SKM-1 (cell line): ENCODE data around the gene DPP7.

ENCODE experiments used
- DNase-seq: peaks from one replicate; lab custom pipeline; 2025; ENCODE audit not compliant: unreplicated experiment; lab: John Stamatoyannopoulos, UW

The DPP7 gene

DNA sequence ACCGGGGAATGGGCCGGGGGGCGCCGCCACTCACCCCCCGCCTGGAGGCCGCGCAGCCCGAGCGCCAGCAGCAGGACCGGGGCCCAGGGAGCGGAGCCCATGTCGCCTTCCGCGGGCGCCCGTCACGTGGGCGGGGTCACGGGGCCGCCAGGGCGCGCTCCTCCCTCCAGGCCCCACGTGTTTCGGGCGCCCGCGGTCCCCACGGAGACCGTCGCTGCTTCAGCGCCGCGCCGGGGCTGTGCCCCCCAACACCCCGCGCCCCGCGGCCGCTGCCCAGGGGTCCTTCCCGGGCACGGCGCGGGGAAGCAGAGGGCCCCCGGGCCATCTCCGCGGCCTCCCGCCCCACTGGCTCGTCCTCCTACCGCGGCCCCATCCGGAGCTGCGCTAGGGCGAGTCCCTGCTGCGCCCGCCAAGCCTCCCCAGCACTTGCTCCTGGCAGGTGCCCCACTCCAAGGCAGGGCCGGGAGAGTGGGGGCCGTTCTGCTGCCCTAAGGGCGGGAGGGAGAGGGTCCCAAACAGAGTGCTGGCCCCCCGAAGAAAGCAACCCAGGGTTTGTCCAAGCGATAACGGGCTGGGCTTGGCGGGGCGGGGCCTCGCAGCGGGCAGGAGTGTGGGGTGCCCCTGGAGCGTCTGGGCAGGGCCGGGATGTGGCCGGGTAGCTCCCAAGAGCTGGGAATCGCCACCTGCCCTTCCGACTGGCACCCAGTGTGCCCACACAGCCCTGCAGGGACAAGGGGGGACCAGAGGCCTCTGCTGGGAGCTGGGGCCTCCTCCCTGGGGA lies at the start of gene DPP7:
Gene DPP7, minus strand, starts transcription at position 121 of the 781 bp plus-strand sequence. Its CDS starts 20 bp downstream, at position 101.
- DNase-seq: peak; percentile 25

DNA sequence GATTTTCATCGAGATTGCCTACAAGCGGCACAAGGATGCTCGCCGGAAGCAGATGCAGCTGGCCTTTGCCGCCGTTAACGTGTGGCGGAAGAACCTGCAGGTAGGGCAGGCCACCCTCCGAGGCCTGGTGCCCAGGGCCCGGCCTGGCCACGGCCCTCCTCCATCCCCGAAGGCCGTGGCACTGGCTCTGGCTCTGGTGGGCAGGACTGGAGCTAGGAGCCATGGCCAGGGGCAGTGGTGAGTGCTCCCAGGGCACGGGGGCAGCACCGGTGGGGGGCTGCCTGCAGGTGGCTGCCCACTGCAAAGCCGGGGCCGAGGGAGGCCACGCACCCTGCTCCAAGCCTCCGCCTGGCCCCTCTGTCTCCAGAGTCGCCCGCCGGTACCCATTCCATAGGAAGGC lies 49.3 kb upstream of the DPP7 start:
- no peak for DNase-seq

DNA sequence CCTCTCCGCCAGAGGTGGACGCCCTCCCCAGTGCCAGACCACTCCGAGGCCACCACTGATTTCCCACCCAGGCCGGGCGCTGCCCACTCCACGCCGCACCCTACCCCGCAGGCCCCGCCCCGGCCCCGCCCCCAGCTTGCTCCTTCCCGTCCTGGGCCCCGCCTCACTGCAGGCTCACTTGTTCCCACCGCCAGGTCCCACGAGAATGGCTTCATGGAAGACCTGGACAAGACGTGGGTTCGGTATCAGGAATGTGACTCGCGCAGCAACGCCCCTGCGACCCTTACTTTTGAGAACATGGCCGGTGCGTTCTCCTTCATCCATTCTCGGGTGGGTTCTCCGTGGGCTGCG lies 48.8 kb upstream of the DPP7 start:
- DNase-seq: no peak

DNA sequence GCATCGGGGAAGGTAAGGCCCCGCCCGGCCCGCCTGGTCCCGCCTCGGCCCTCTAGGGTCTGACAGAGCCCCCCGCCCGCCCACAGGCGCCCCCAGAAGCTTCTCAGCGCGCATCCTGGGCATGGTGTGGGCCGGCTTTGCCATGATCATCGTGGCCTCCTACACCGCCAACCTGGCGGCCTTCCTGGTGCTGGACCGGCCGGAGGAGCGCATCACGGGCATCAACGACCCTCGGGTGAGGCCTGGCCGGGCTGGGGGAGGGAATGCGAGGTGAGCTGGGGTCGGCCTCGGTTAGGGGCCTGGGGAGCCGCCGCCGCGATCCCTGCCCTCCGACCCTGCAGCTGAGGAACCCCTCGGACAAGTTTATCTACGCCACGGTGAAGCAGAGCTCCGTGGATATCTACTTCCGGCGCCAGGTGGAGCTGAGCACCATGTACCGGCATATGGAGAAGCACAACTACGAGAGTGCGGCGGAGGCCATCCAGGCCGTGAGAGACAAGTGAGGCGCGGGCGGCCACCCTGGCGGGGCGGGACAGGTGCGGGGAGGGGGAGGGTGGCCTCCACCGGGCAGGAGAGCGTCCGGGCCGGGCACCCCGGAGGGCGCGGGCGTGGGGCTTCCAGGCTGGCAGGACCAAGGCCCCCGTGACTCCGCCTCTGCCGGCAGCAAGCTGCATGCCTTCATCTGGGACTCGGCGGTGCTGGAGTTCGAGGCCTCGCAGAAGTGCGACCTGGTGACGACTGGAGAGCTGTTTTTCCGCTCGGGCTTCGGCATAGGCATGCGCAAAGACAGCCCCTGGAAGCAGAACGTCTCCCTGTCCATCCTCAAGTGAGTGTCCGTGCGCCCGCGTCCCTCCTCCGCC lies 48.2 kb upstream of the DPP7 start:
- DNase-seq: no peak

DNA sequence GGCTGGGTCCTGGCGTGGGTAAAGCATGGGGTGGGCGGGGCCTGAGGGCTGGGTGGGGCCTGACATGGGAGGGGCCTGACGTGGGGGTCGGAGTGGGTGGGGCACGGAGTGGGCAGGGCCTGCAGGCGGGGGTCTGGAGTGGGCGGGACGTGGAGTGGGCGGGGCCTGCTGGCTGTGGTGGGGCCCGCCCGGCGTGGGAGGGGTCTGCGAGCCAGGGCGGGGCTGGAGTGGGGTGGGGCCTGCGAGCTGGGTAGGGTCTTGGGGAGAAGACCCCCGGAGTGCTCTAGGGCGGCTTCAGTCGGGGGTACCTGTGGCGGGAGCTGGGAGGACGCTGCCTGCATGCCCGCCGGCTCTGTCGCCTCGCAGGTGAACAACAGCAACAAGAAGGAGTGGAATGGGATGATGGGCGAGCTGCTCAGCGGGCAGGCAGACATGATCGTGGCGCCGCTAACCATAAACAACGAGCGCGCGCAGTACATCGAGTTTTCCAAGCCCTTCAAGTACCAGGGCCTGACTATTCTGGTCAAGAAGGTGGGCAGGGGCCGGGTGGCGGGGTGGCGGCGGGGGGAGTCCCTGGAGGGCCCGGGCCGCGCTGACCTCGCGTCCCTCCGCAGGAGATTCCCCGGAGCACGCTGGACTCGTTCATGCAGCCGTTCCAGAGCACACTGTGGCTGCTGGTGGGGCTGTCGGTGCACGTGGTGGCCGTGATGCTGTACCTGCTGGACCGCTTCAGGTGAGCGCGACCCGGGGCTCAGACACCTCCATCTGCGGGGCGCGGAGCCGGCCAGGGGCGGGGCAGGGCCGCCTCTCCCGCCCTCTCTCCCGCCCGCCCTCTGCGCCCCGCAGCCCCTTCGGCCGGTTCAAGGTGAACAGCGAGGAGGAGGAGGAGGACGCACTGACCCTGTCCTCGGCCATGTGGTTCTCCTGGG lies 47.3 kb upstream of the DPP7 start:
- DNase-seq: no peak

DNA sequence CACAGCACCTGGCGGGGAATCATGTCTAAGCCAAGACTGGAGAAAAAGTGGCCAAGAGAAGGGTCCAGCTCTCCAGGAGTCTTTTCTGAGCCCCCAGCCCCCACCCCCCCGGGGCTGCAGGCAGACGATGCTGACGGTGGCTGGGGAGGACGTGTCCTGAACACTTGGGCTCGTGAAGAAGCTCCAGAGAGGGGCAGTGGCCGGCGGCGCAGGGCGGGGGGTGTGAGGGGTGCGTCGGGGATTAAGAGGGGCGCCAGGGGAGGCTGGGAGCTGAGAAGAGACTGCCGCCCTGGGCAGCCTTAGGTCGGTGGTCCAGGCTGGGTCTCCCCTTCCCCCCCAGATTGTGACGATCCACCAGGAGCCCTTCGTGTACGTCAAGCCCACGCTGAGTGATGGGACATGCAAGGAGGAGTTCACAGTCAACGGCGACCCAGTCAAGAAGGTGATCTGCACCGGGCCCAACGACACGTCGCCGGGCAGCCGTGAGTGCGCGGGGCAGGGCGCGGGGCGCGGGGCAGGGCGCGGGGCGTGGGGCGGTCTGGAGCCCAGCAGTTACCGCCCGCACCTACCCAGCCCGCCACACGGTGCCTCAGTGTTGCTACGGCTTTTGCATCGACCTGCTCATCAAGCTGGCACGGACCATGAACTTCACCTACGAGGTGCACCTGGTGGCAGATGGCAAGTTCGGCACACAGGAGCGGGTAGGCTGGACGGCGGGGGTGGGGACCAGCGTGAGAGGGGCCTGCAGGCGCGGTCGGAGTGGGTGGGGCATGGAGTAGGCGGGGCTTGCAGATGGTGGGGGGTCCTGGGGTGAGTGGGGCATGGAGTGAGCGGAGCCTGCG lies 46.4 kb upstream of the DPP7 start:
- DNase-seq: no peak

DNA sequence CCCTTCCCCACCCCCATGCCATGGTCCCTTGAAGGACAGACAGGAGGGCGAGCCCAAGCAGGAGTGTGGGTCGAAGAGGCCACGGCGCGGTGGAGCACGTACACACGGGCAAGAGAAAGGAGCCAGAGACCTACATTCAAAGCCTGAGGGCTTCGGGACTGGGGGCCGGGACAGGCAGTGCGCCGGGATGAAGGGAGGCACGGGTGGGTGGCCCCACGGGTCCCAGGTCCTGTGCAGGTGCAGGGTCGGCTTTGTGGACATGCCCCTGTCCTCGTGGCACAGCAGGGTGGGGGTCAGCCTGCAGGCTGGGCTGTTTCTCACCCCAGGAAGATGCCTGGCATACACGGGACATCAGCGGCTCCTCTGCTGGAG lies 45.5 kb upstream of the DPP7 start:
- no peak for DNase-seq

DNA sequence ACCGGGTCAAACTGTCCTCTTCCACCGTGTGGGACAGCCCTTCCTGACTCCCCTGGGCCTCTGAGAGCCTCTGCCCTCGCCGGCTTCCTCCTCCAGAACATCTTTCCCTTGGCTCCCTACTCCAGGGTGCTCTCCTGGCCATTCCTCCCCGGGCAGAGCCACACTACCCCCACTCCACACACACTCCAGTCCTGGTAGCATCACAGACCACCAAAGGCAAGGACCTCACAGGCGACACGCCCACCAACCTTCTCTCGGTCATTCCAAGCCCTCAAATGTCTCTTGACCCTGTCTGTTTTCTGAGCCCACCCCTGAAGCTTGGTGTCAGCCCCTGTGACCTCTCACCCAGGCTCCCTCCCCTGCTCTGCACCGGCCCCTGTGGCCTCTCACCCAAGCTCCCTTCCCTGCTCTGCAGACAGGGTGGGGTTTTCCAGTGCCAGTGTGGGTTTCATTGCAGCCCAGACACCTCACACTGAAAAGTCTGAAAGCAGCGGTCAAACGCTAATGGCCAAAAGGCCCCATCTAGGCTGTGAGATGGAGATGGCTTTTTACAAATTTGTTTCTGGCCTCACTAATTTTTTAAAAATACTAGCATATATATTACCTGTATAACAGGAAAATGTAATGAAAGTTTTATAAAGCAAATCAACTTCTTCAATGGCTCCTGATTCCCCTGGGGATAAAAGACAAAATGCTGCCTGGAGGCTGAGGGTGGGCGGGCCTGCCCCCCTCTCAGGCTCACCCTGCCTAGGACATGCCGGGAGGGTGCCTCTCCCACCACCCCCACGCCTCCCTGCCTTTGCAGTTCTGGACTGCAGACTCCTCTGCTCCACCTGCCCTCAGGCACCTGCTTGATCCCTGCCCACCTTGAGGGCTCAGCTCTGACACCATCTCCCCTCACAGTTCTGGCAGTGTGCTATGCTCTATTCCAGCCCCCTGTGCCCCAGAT lies 44.8 kb upstream of the DPP7 start:
- no peak for DNase-seq

DNA sequence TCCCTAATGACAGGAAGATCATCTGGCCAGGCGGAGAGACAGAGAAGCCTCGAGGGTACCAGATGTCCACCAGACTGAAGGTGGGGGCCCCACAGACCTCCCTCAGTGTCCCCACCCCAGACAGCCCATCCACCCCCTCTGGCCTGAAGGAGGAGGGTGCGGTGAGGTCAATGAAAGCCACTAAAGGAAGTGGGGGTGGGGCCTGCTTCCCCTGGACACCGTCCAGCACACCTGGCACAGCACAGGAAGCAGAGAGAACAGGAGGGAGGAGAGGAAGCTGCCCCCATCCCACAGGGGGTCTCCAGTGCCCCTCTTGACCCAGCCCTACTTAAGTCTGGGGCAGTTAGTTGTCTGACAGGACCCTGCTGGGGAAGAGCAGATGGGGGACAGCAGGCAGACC lies 44.1 kb upstream of the DPP7 start:
- DNase-seq: no peak

DNA sequence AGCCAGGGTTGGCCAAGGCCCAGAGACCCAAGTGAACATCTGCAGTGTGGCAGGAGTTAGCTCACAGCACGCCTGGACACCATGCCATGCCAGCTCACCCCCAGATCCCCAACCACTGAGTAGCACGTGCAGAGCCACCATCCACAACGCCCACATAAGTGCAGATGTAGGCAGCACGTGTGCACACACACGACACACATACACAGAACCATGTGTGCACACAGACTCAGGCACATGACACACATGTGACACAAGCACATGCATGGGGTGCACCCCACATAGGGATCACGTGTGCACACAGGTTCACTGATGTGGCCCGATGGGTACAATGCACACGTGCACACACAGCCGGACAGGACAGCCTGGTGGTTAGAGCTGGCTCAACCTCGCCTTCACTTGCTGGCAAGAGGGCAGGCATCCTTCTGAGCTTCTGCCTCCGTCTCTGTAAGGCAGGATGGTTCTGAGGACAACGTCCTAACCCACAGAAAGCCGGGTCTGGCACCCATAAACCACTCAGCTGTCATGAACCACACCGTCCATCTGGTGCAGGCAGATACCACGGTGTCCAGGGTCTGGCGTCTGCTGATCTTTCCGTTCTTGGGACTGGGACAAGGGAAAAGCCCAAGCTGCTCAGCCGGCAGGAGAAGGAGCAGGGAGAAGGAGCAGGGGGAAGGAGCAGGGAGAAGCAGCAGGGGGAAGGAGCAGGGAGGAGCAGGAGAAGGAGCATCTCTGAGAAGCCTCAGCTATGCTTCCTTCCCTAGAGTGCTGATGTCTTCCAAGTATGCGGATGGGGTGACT lies 43.3 kb upstream of the DPP7 start:
- DNase-seq: no peak

DNA sequence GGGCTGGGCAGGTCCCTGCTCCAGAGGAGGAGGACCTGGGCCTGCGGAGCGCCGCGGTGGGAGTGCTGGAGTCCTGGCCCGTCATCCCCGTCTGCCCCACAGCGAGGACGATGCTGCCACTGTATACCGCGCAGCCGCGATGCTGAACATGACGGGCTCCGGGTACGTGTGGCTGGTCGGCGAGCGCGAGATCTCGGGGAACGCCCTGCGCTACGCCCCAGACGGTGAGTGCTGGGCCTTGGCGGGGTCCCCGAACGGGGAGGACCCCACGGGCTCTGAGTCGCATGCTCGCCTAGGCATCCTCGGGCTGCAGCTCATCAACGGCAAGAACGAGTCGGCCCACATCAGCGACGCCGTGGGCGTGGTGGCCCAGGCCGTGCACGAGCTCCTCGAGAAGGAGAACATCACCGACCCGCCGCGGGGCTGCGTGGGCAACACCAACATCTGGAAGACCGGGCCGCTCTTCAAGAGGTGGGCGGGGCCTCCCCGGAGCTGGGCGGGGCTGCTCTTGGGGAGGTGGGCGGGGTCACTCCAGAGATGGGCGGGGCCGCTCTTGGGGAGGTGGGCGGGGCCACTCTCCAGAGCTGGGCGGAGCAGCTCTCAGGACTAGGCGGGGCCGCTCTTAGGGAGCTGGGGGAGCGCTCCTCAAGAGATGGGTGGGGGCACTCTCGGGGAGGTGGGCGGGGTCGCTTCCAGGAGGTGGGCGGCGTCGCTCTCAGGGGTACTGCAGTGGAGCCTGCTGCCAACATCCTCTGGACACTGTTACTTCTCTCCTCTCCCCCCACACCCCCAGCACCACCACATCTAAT lies 42.2 kb upstream of the DPP7 start:
- no peak for DNase-seq

DNA sequence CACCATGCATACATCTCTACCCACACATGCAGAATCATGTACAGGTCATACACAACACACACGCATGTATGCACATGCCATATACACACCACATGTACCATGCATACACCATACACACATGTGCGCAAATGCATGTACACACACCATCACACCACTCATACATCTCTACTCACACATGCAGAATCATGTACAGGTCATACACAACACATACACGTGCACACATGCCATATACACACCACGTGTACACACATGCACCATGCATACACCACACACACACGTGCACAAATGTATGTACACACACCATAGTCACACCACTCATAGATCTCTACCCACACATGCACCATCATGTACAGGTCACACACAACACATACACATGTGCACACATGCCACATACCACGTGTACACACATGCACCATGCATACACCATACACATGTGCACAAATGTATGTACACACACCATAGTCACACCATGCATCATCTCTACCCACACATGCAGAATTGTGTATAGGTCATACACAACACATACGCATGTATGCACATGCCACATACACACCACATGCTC lies 38.4 kb upstream of the DPP7 start:
- no peak for DNase-seq

DNA sequence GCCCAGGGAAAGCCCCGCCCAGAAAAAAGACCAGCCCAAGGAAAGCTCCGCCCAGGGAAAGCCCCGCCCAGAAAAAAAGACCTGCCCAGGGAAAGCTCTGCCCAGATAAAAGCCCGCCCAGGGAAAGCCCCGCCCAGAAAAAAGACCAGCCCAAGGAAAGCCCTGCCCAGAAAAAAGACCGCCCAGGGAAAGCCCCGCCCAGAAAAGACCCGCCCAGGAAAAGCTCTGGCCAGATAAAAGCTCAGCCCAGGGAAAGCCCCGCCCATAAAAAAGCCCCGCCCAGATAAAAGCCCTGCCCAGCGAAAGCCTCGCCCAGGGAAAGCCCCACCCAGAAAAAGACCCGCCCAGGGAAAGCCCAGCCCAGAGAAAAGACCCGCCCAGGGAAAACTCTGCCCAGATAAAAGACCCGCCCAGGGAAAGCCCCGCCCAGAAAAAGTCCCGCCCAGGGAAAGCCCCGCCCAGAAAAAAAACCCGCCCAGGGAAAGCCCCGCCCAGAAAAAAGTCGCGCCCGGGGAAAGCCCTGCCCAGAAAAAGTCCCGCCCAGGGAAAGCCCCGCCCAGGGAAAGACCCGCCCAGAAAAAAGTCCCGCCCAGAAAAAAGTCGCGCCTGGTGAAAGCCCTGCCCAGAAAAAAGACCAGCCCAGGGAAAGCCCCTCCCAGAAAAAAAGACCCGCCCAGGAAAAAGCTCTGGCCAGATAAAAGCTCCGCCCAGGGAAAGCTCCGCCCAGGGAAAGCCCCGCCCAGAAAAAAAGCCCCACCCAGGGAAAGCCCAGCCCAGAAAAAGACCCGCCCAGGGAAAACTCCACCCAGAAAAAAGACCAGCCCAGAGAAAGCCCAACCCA lies 36.3 kb upstream of the DPP7 start:
- DNase-seq: peak; percentile 94

DNA sequence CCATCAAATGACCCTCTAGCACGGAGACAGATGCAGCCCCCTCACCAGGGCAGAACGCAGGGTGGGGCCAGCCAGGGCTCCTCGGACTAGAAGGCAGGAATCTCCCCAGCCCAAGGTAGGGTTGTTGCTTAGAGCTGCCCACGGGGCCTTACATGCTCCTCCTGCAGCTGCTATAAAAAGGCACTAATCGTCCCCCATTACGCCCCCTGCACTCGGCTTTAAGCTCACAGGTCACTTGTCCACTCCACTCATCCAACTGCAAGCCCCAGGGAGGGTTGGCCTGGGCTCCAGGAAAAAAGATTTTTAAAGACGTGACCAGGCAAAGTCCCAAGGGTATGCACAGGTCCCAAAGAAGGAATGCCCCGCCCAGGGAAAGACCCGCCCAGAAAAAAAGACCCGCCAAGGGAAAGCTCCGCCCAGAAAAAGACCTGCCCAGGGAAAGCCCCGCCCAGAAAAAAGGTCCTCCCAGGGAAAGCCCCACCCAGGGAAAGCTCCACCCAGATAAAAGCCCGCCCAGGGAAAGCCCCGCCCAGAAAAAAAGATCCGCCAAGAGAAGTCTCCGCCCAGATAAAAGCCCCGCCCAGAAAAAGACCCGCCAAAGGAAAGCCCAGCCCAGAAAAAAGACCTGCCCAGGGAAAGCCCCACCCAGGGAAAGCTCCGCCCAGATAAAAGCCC lies 35.5 kb upstream of the DPP7 start:
- DNase-seq: peak; percentile 94

DNA sequence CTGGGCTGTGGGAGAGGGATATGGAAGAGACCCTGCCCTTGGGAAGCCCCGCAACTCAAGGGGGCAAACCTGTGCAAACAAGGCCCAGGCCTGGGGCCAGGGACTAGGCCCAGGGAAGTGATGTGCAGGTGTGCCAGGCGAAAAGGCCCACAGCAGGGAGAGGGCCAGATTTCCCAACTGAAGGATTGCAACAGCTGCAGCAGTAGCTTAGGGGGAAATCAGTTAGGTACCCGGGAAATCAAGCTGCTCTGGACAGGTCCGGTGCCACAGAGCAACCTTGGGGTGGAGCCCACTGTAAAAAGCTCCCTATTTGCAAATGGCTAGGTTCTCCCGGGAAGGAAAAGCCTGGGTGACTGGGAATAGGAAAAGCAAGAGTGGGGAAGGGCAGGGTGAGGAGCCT lies 34.8 kb upstream of the DPP7 start:
- DNase-seq: no peak

DNA sequence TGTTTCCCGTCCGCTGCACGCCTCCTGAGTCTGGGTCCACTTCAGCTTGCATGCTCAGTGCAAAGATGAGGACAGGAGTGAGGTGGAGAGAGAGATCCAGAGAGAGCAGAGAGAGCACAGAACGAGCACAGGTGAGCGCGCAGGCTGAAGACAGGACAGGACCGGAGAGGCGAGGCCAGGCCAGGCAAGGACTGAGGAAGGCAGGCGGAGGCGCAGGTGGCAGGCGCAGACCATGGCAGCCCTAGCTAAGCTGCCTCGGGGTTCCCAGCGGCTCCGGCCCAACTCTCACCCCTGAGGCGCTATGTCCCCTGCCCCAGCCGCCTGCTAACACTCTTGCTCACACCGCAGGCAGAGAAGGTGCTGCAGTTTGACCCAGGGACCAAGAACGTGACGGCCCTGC lies 34.1 kb upstream of the DPP7 start:
- DNase-seq: no peak
